ENCODE measurements around the gene CD163L1. TPM values are rescaled to one million over a fixed set of nuclear protein-coding genes. Genes with fewer than 3 reads are reported as not detected.

The CD163L1 gene
- total RNA-seq, 2 experiments from 2014 or later, result not detected

- no TSS peak for BruUV-seq (replicated peaks)
- CTCF ChIA-PET (ENCODE audit: unreplicated experiment), result no interaction called here
- Histone ChIP-seq H3K4me1 (ENCODE audit: insufficient read depth, low read length, poor library complexity, severe bottlenecking) (no peaks in the 10 kb centered on the region), H3K9me3 (ENCODE audit: low read length) (no peaks in the 10 kb centered on the region), H3K27ac (ENCODE audit: low read depth, low read length, poor library complexity, severe bottlenecking) (no peak overlapping the region), H4K20me1 (ENCODE audit: insufficient read depth, low read length) (no peaks in the 10 kb centered on the region), H2AFZ (ENCODE audit: low read length) (no peak overlapping the region), H3K9me2 (ENCODE audit: insufficient read depth, low read length) (no peaks in the 10 kb centered on the region; the same call in 1 of the 2 replicates), H3K36me3 (ENCODE audit: insufficient read depth, low read length) (no peaks in the 10 kb centered on the region), H3K4me2 (ENCODE audit: low read length) (no peak overlapping the region), H3K79me2 (ENCODE audit: insufficient read depth, low read depth, low read length) (no peaks in the 10 kb centered on the region), H3K4me3 (ENCODE audit: low read depth, low read length, poor library complexity, severe bottlenecking) (no peak overlapping the region)
- TF ChIP-seq CTCF (conservative IDR thresholded peaks at IDR 0.05; ENCODE audit: low read length), result no peak
- no peak for TF ChIP-seq EZH2phosphoT487 (IDR thresholded peaks at IDR 0.05; ENCODE audit: borderline replicate concordance, low read depth, low read length)
- intact Hi-C loops (cut with micrococcal nuclease; ENCODE audit: unreplicated experiment), result no loop called here
- POLR2A ChIA-PET, result no interaction called here
- no peak for DNase-seq (ENCODE audit: low spot score)
Measured at GRCh38 chr12:7327918-7328317, 116.0 kb downstream of the CD163L1 start.

GRCh38 chr12:7324176-7324575, 119.8 kb downstream of the CD163L1 start:
- intact Hi-C loops (cut with micrococcal nuclease; ENCODE audit: unreplicated experiment), result no loop called here
- H3K4me1 ChIP-seq (ENCODE audit: insufficient read depth, low read length, poor library complexity, severe bottlenecking), result no peaks in the 10 kb centered on the region
- ChIA-PET CTCF (ENCODE audit: unreplicated experiment) (no interaction called here), POLR2A (interaction anchor here (0.6 to 0.8 kb wide), 2 partner anchors 51 to 102 kb away, joined by 4 read pairs; no protein-coding TSS in a partner anchor)
- H3K9me2 ChIP-seq (ENCODE audit: insufficient read depth, low read length), result no peaks in the 10 kb centered on the region; the same call in 1 of the 2 replicates
- no peaks in the 10 kb centered on the region for H4K20me1 ChIP-seq (ENCODE audit: insufficient read depth, low read length)
- H3K4me3 ChIP-seq (ENCODE audit: low read depth, low read length, poor library complexity, severe bottlenecking), result no peak overlapping the region
- H3K4me2 ChIP-seq (ENCODE audit: low read length), result no peak overlapping the region
- BruUV-seq (replicated peaks), result no TSS peak
- H3K79me2 ChIP-seq (ENCODE audit: insufficient read depth, low read depth, low read length), result no peaks in the 10 kb centered on the region
- no peak for TF ChIP-seq EZH2phosphoT487 (IDR thresholded peaks at IDR 0.05; ENCODE audit: borderline replicate concordance, low read depth, low read length)
- no peak for TF ChIP-seq CTCF (conservative IDR thresholded peaks at IDR 0.05; ENCODE audit: low read length)
- H3K36me3 ChIP-seq (ENCODE audit: insufficient read depth, low read length), result no peaks in the 10 kb centered on the region
- H3K27ac ChIP-seq (ENCODE audit: low read depth, low read length, poor library complexity, severe bottlenecking), result no peak overlapping the region
- no peak overlapping the region for H2AFZ ChIP-seq (ENCODE audit: low read length)
- DNase-seq (ENCODE audit: low spot score), result no peak
- no peaks in the 10 kb centered on the region for H3K9me3 ChIP-seq (ENCODE audit: low read length)

- H2AFZ ChIP-seq (ENCODE audit: low read length), result no peak overlapping the region
- no peak for TF ChIP-seq CTCF (conservative IDR thresholded peaks at IDR 0.05; ENCODE audit: low read length)
- TF ChIP-seq EZH2phosphoT487 (IDR thresholded peaks at IDR 0.05; ENCODE audit: borderline replicate concordance, low read depth, low read length), result no peak
- no peaks in the 10 kb centered on the region for H3K79me2 ChIP-seq (ENCODE audit: insufficient read depth, low read depth, low read length)
- H3K4me3 ChIP-seq (ENCODE audit: low read depth, low read length, poor library complexity, severe bottlenecking), result no peak overlapping the region
- no TSS peak for BruUV-seq (replicated peaks)
- H3K4me2 ChIP-seq (ENCODE audit: low read length), result no peak overlapping the region
- H4K20me1 ChIP-seq (ENCODE audit: insufficient read depth, low read length), result no peaks in the 10 kb centered on the region
- no peak overlapping the region for H3K27ac ChIP-seq (ENCODE audit: low read depth, low read length, poor library complexity, severe bottlenecking)
- no peak for DNase-seq (ENCODE audit: low spot score)
- H3K9me3 ChIP-seq (ENCODE audit: low read length), result no peaks in the 10 kb centered on the region
- H3K9me2 ChIP-seq (ENCODE audit: insufficient read depth, low read length), result no peaks in the 10 kb centered on the region; the same call in 1 of the 2 replicates
- ChIA-PET POLR2A (interaction anchor here (0.6 kb wide), 1 partner anchor 544 kb away, joined by 5 read pairs; no protein-coding TSS in a partner anchor), CTCF (ENCODE audit: unreplicated experiment) (no interaction called here)
- intact Hi-C loops (cut with micrococcal nuclease; ENCODE audit: unreplicated experiment), result no loop called here
- no peaks in the 10 kb centered on the region for H3K36me3 ChIP-seq (ENCODE audit: insufficient read depth, low read length)
- H3K4me1 ChIP-seq (ENCODE audit: insufficient read depth, low read length, poor library complexity, severe bottlenecking), result no peaks in the 10 kb centered on the region
Measured at GRCh38 chr12:7322599-7322998, 121.4 kb downstream of the CD163L1 start.
